HAP-1 (cell line): Measurements from ENCODE around the gene IFI27L2.

ENCODE experiments used
- DNase-seq, 2 experiments: peaks; one replicate each; pipeline ENCODE4 v3.0.0-alpha.2; 2016 to 2020; ENCODE audit warnings: low spot score in 2 of 2
- H3K27me3 ChIP-seq: fragments of 250-450 bp; sonication (Bioruptor Pico); 2 replicates; pipeline ENCODE4 v1.5.1; 2020; ENCODE audit warnings: low read depth, mild to moderate bottlenecking, moderate library complexity
- H3K36me3 ChIP-seq: fragments of 250-450 bp; sonication (Bioruptor Pico); replicated peaks from 2 replicates; pipeline ENCODE4 v1.5.1; 2020; ENCODE audit warnings: mild to moderate bottlenecking
- H3K4me1 ChIP-seq: fragments of 250-450 bp; sonication (Bioruptor Pico); 2 replicates; pipeline ENCODE4 v1.5.1; 2020; ENCODE audit warnings: mild to moderate bottlenecking
- H3K4me3 ChIP-seq: fragments of 250-450 bp; sonication (Bioruptor Pico); 2 replicates; pipeline ENCODE4 v1.5.1; 2020; ENCODE audit warnings: mild to moderate bottlenecking, moderate library complexity
- H3K9me3 ChIP-seq: fragments of 250-450 bp; sonication (Bioruptor Pico); 2 replicates; pipeline ENCODE4 v1.5.1; 2020; ENCODE audit warnings: mild to moderate bottlenecking, moderate library complexity
- in situ Hi-C: fragments of 300-500 bp; cut with MboI; formaldehyde crosslinking; loops from 3 replicates; pipeline ENCODE4 v1.14.3; 2020; ENCODE audit warnings: low sequenced_read_pairs, inconsistent platforms, mixed read lengths

Gene IFI27L2

DNA sequence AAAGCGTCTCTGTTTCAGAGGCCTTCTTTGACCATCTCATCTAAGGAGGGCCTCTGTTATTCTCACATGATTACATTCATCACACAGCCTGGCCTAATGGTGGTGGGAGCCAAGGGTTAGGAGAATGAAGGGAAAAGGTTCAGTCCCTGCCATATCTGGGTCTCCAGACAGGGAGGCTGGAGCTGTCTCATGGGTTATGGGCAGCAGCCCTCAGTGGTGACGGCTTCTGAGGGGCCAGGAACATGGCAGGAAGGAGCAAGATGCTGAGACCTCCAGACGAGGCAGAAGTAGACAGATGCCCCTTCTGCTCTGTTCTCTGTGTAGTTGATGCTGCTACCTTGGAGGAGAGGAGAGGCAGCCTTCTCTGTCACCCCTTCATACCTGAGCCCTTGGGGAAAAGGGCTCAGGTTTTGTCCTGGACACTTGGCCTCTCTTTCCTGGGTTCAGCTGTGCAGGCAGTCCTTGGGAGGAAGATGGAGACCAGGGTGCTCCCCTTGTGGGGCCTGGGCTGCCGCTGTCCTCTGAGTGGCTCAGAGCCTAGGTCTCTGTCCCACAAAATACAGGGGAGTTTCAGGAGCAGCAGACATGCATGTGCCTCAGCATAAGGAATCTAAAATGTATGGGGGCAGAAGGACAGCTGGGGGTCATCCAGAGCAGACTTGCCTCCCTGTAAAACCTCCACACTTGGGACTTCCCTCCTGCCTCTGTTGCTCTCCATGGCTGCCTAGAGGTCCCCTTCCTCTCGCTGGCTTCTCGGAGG, 3.6 kb downstream of the IFI27L2 start:
- Histone ChIP-seq H3K9me3 (no peaks in the 10 kb centered on the region), H3K27me3 (no peaks in the 10 kb centered on the region), H3K36me3 (no peaks in the 10 kb centered on the region), H3K4me3 (no peak overlapping the region), H3K4me1 (peaks cover 8% of the 10 kb centered on the region)
- in situ Hi-C loops: loop anchor here (25.0 kb wide), 1 partner anchor 561 kb away; no protein-coding TSS in a partner anchor
- no peak for DNase-seq

DNA sequence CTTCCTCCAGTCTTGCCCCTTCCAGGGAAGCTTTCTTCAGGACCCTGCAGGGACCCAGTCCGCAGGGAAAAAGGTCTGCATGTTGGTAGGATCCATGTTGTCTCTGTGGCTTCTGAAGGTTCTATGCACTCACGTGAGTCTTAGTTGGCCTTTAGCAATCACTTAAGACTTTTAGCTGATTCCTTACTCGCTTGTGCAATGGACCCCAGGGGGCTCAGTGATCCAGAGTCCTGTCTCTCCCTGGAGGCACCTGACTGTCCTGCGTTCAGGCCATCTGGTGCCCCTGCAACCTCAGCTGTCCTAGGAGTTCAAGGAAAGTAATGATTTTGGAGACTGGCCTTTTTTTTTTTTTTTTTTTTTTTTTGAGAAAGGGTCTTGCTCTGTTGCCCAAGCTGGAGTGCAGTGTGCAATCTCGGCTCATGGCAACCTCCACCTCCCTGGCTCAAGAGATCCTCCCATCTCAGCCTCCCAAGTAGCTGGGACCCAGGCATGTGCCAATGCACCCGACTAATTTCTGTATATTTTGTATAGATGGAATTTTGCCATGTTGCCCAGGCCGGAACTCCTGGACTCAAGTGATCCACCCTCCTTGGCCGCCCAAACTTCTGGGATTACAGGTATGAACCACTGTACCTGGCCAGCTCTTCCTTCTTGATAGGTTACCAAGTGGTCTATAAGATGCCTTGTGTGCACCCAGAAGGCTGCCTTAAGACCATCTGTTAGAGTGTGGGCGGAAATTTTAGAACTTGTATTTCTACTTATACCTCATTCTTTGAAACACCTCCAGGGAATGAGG, 4.6 kb downstream of the IFI27L2 start:
- peak in 1 of 2 experiments; percentile 2 for DNase-seq
- in situ Hi-C loops: loop anchor here (25.0 kb wide), 1 partner anchor 563 kb away; no protein-coding TSS in a partner anchor
- Histone ChIP-seq H3K27me3 (no peaks in the 10 kb centered on the region), H3K36me3 (no peaks in the 10 kb centered on the region), H3K4me3 (no peak overlapping the region), H3K4me1 (peaks cover under 1% of the 10 kb centered on the region), H3K9me3 (0 out of 2 replicates have a peak, but pooled peaks cover 2% of the 10 kb centered on the region)

DNA sequence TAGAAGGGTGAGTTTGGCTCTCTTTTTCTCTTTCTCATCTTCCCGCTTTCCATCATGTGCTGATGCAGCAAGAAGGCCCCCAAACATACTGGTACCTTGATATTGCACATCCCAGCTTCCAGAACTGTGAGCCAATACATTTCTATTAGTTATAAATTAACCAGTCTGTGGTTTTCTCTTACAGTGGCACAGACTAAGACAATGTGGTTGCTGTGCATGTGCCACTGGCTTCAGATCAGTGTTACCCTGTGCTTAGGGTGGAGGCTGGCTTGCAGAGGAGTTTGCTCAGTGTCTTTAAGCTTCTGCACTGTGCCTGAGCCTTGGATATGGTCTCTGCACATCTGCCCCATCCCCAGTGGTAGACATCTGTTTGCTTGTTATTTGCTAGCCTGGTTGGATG, 5.5 kb downstream of the IFI27L2 start:
- no peak overlapping the region for H3K4me3 ChIP-seq
- no peaks in the 10 kb centered on the region; the same call in 1 of the 2 replicates for H3K27me3 ChIP-seq
- DNase-seq: no peak
- H3K4me1 ChIP-seq: no peaks in the 10 kb centered on the region
- H3K9me3 ChIP-seq: 0 out of 2 replicates have a peak, but pooled peaks cover 2% of the 10 kb centered on the region
- no peaks in the 10 kb centered on the region for H3K36me3 ChIP-seq
- in situ Hi-C loops: no loop called here

DNA sequence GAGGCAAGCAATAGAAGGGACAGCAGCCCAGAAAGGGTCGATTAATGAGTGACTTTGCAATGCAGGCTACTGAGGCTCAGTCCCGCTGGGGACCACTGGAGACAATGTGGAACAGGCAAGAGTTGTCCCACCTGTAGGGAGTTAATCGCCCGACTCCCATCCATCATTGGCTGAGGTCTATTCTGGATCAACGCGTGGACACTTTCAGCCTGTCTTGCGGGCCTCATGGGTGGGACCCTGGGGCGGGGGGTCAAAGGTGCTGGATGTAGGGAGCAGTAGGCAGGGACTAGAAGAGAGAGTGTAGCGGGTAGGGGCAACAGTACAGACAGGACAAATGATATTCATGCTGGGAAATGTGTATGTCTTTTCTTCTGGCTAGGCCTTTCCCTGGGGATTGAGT, 6.1 kb downstream of the IFI27L2 start:
- Histone ChIP-seq H3K4me1 (no peaks in the 10 kb centered on the region), H3K9me3 (0 out of 2 replicates have a peak, but pooled peaks cover 2% of the 10 kb centered on the region), H3K4me3 (no peak overlapping the region), H3K27me3 (no peaks in the 10 kb centered on the region; the same call in 1 of the 2 replicates), H3K36me3 (no peaks in the 10 kb centered on the region)
- in situ Hi-C loops: no loop called here
- peak in 1 of 2 experiments; percentile 2 for DNase-seq

DNA sequence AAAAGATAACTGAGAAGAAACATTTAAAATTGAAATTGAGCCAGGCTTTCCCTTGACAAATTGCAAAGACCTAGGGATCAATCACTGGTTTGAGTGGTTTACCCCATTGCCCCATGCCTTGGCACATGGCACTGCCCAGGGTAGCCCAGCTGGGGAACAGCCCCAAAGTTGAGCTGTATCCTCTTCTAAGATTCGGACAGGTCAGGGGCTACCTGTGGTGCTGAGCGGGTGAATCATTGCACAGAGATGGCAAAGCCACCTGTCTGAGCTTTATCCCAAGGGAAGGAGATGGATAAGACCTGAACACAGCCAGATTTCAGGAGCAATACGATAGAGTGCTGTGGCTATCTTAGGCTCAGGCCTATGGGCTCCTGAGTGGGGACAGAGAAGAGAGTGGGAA, 7.0 kb downstream of the IFI27L2 start:
- in situ Hi-C loops: no loop called here
- H3K36me3 ChIP-seq: no peaks in the 10 kb centered on the region
- DNase-seq: peak in 1 of 2 experiments; percentile 1
- 0 out of 2 replicates have a peak, but pooled peaks cover 2% of the 10 kb centered on the region for H3K9me3 ChIP-seq
- no peaks in the 10 kb centered on the region for H3K4me1 ChIP-seq
- H3K4me3 ChIP-seq: no peak overlapping the region
- H3K27me3 ChIP-seq: no peaks in the 10 kb centered on the region; the same call in 1 of the 2 replicates

DNA sequence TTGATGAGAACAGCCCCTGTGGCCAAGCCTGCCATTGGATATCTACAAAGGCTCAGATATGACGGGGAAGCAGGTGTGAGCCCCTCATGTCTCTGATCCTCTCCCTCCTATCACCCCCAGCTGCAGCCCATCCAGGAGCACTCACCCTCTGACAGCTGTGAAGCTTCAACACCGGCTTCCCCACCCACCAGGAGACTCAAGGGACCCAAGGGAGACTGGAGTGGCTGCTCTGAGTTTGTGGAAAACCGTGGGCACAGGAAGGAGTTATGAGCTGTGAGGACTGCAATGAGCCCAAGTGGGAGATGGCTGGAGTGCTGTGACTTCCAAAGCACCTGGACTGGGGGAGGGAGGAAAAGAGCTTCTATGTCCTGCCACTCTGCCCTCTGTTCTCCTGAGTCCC, 7.9 kb downstream of the IFI27L2 start:
- in situ Hi-C loops: no loop called here

DNA sequence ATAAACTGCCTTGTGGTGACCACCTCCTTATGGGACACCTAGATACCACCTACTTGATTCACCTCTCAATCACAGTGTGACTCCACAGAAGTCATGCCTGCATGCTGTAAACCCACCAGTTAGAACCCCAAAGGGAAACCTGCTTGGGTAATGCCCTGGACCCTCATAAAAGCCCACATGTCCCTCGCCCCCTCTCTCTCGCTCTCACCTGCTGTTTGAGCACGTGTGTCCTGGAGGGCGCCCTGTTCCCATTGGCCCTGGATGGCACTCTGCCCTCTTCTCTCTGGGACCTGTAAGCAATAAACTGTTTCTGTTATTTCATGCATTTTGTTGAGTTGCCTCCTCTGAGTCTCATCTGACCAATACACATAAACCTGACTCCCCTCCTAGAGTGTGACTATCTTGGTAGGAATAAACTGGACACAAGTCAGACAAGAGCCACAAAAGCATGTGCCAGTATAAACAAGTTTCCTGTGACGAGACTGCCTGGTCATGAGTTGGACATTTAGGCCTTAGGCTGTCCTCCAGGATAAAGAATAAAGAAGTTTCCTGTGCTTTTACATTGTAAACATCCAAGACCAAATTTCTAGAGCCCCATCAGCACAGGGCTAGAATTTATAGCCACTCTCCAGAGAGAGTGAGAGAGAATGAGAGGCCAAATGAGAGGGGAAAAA, 8.6 kb downstream of the IFI27L2 start:
- in situ Hi-C loops: no loop called here
- DNase-seq: no peak
- 0 out of 2 replicates have a peak, but pooled peaks cover 2% of the 10 kb centered on the region for H3K9me3 ChIP-seq

More for the DNA sequence above, 7.9 kb downstream of the IFI27L2 start:
- peak in 1 of 2 experiments; percentile 1 for DNase-seq
- Histone ChIP-seq H3K36me3 (no peaks in the 10 kb centered on the region), H3K9me3 (0 out of 2 replicates have a peak, but pooled peaks cover 2% of the 10 kb centered on the region), H3K4me1 (no peaks in the 10 kb centered on the region), H3K27me3 (no peaks in the 10 kb centered on the region; the same call in 1 of the 2 replicates), H3K4me3 (no peak overlapping the region)

DNA sequence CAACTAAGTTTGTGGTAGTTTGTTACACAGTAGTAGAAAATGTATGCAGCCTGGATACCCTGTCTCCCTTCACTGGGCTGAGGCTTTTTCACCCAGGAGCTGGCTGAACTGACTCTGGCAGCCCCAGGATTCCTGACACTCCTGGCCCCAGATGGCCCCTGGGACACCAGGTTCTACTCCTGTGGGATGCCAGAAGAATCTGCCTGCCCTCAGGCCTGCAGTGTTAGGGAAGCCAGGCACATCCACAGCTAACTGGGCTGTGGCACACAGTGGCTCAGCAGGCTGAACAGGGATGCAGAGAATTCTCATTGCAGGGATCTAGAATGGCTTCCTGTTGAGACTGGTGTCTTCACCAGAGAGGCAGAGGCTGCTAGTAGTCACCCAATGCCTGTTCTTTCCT, 10.3 kb downstream of the IFI27L2 start:
- Histone ChIP-seq H3K27me3 (no peaks in the 10 kb centered on the region; the same call in 1 of the 2 replicates), H3K9me3 (0 out of 2 replicates have a peak, but pooled peaks cover 2% of the 10 kb centered on the region), H3K36me3 (no peaks in the 10 kb centered on the region), H3K4me1 (no peaks in the 10 kb centered on the region), H3K4me3 (no peak overlapping the region)
- no peak for DNase-seq
- in situ Hi-C loops: no loop called here

More for the DNA sequence above, 8.6 kb downstream of the IFI27L2 start:
- no peaks in the 10 kb centered on the region; the same call in 1 of the 2 replicates for H3K27me3 ChIP-seq
- H3K36me3 ChIP-seq: no peaks in the 10 kb centered on the region
- H3K4me1 ChIP-seq: no peaks in the 10 kb centered on the region
- H3K4me3 ChIP-seq: no peak overlapping the region

DNA sequence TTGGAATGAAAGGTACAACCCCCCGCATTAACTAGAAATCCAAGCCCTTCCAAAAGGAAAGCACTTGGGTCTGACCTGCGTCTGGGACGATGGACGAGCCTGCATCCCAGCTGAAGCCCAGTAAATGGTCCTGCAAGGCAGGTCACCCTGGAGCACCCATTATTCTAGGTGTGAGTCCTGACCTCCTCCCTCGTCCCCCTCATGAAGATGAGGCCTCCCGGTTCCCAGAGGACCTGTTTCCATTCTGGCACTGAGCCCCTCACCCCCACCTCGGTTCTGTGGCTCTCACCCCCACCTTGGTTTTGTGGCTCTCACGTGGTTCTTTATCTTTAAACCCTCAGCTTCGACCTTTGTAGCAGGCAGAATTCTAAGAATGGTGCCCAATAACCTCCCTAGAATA, 11.5 kb downstream of the IFI27L2 start:
- in situ Hi-C loops: no loop called here
- no peaks in the 10 kb centered on the region; the same call in 1 of the 2 replicates for H3K4me1 ChIP-seq
- H3K27me3 ChIP-seq: no peaks in the 10 kb centered on the region; the same call in 1 of the 2 replicates
- H3K36me3 ChIP-seq: no peaks in the 10 kb centered on the region
- peak in 1 of 2 experiments; percentile 0 for DNase-seq
- 0 out of 2 replicates have a peak, but pooled peaks cover 2% of the 10 kb centered on the region for H3K9me3 ChIP-seq
- no peak overlapping the region for H3K4me3 ChIP-seq

DNA sequence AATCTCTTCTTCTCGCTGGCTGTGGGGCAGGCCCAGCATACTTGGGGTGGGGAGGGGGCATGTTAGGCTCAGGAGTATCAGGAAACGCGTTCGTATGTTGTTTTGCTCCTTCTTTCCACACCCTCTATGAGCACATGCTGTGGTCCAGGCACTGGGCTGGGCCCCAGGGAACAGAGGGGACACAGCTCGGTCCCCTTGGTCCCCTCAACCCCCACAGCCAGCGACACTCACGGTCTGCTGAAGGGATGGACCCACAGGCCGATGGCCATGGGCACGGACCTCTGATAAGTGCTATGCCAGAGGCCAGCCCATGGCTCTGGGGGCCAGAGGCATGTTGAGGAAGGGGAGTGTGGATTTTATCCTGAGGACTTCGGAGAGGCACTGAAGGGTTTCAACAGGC, 12.7 kb downstream of the IFI27L2 start:
- Histone ChIP-seq H3K9me3 (0 out of 2 replicates have a peak, but pooled peaks cover 2% of the 10 kb centered on the region), H3K4me1 (no peaks in the 10 kb centered on the region; the same call in 1 of the 2 replicates), H3K4me3 (no peak overlapping the region), H3K36me3 (no peaks in the 10 kb centered on the region), H3K27me3 (no peaks in the 10 kb centered on the region; the same call in 1 of the 2 replicates)
- DNase-seq: no peak
- in situ Hi-C loops: no loop called here

DNA sequence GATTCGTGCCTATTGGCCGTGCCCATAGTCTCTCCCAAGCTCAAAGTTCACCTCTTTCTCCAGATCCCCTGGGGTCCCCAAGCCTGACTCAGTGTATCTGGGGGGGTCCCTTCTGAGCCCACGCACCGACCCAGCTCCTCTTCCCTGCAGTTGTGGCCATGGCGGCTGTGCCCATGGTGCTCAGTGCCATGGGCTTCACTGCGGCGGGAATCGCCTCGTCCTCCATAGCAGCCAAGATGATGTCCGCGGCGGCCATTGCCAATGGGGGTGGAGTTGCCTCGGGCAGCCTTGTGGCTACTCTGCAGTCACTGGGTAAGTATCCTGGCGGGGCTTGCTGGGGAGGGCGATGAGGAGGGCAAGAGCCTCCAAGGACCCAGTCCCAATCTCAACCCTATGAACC, 13.8 kb downstream of the IFI27L2 start:
- H3K27me3 ChIP-seq: no peaks in the 10 kb centered on the region; the same call in 1 of the 2 replicates
- DNase-seq: peak in 1 of 2 experiments; percentile 3
- in situ Hi-C loops: no loop called here

DNA sequence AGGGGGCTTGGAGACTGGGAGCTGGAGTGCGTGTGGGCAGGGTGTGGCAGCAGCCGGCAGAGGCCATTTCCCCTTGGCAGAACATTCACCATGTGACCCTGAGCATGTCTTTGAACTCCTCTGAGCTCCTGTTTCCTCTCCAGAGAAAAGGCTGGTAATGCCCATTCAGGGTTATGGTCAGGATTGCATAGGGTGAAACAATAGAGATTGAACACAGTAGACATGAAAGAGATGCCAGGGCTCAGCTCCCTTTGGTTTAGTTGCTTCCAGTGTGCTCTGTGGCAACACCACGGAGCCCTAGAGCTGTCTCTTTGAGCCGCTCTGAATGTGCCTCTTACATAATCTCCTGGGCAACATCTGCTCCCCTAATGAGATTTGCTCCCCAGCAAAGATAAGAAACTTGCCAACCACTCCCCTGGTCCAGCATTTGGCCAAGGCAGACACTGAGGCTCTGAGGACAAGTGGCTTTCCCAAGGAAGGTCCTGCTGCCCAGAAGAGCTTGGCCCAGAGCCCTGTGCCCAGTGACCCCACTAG, 14.3 kb downstream of the IFI27L2 start:
- Histone ChIP-seq H3K4me1 (no peaks in the 10 kb centered on the region; the same call in 1 of the 2 replicates), H3K36me3 (no peaks in the 10 kb centered on the region), H3K9me3 (0 out of 2 replicates have a peak, but pooled peaks cover 2% of the 10 kb centered on the region), H3K4me3 (no peak overlapping the region), H3K27me3 (no peaks in the 10 kb centered on the region; the same call in 1 of the 2 replicates)
- in situ Hi-C loops: no loop called here
- DNase-seq: no peak

More for the DNA sequence above, 13.8 kb downstream of the IFI27L2 start:
- no peaks in the 10 kb centered on the region for H3K36me3 ChIP-seq
- no peaks in the 10 kb centered on the region; the same call in 1 of the 2 replicates for H3K4me1 ChIP-seq
- no peak overlapping the region for H3K4me3 ChIP-seq
- 0 out of 2 replicates have a peak, but pooled peaks cover 2% of the 10 kb centered on the region for H3K9me3 ChIP-seq
